IPS-20b (cell line): ENCODE measurements around the gene RAD51B.
A peak's percentile ranks its signal among the peaks of the same experiment; 100 is the strongest.

Experiments used
- H3K27ac ChIP-seq: one replicate; pipeline ENCODE4 v1.5.1; 2013; ENCODE audit warnings: low read length
- H3K27me3 ChIP-seq: 2 replicates; pipeline ENCODE4 v1.6.1; 2013; ENCODE audit warnings: mild to moderate bottlenecking, low read length, inconsistent platforms; ENCODE audit not compliant: insufficient read depth
- H3K36me3 ChIP-seq: 2 replicates; pipeline ENCODE4 v1.6.1; 2013; ENCODE audit warnings: low read depth, mild to moderate bottlenecking, inconsistent platforms, low read length, moderate library complexity; ENCODE audit not compliant: insufficient read depth
- H3K4me1 ChIP-seq: 2 replicates; pipeline ENCODE4 v1.6.1; 2013; ENCODE audit warnings: mild to moderate bottlenecking, control low read depth, inconsistent platforms, low read length, moderate library complexity; ENCODE audit not compliant: insufficient read depth
- H3K4me3 ChIP-seq: 2 replicates; pipeline ENCODE4 v1.5.1; 2013; ENCODE audit warnings: mild to moderate bottlenecking, low read length, inconsistent platforms
- H3K9ac ChIP-seq: 2 replicates; pipeline ENCODE4 v1.6.1; 2013; ENCODE audit warnings: low read depth, mild to moderate bottlenecking, inconsistent platforms, low read length, moderate library complexity
- H3K9me3 ChIP-seq: 2 replicates; pipeline ENCODE4 v1.6.1; 2013; ENCODE audit warnings: mild to moderate bottlenecking, low read depth, low read length, inconsistent platforms; ENCODE audit not compliant: insufficient read depth

The RAD51B gene

DNA sequence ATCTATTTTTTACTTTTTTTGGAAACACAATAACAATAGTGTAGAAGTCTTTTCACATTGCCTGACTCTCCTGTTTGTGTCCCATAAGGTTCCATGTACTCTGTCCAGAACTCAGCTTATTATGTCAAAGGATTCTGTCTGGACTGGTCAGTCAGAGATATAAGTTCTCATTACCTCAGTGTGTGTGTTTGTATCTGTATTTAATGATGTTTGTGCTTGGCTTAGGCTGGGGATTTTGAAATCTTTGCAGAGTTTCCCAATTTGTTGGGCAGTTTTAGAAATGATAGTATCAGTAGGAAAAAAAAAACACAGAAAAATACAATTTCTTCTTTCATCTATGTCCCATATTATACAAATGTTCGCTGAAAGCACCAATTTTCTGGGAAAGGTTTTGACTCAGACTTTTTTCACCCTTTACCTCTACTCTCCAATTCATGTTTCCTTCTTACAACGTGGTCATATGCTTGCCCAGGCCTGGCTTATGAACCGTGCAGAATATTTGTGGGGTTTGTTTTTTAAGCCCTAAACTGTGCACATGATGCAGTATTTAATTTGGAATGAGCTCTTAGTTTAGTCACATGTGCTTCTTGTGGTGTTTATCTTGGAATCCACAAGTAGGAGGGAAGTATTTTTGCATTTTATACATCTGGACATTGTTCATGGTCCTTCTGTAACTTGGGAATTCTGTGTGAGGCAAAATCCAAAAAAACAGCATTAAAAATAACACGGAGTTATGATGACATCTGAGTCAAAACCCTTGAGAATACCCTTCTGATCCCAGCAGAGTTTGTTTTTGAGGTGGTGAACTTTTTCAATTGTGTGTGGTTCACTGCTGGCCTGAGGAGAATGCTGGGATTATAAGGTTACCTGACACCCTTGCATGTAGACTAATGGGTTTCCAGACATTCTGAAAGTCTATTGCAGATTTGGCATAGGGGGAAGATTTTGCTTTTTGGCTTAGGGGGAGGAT, 121.2 kb downstream of the RAD51B start:
- no peaks in the 10 kb centered on the region for H3K9me3 ChIP-seq
- no peaks in the 10 kb centered on the region for H3K36me3 ChIP-seq
- H3K9ac ChIP-seq = peak overlapping the region; percentile 25; the same call in 1 of the 2 replicates
- H3K27ac ChIP-seq = no peak overlapping the region
- H3K4me3 ChIP-seq = no peak overlapping the region
- H3K4me1 ChIP-seq = peaks cover 49% of the 10 kb centered on the region
- H3K27me3 ChIP-seq = no peaks in the 10 kb centered on the region

DNA sequence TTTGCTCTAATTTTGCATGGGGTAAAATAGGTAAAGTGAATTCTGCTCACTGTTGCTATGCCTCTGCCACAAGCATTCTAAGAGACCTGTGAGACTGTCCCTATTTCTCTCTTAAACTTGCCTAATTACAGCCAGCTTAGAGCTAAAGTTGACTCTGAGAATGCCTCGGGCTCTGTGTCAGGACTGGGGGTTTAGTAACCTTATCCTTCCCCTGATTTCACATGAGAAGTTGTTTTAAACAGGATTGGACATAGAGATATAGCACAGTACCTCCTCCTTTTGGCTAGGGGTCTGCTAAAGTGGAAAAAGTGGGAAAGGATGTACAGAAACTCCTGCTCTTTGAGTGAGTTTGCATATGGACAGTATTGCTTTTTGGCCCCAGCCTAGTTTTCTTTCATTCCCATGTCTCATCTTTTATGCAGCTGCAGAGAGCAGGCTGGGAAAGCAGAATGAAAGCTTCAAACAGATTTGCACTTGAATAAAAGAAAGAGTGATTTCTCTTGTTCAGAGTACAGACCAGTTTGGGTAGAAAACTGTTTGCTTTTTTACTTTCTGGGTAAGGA, 122.0 kb downstream of the RAD51B start:
- Histone ChIP-seq H3K36me3 (no peaks in the 10 kb centered on the region), H3K4me1 (peaks cover 49% of the 10 kb centered on the region), H3K27me3 (no peaks in the 10 kb centered on the region), H3K4me3 (no peak overlapping the region), H3K9ac (peak overlapping the region; percentile 25; the same call in 1 of the 2 replicates), H3K27ac (no peak overlapping the region), H3K9me3 (no peaks in the 10 kb centered on the region)

DNA sequence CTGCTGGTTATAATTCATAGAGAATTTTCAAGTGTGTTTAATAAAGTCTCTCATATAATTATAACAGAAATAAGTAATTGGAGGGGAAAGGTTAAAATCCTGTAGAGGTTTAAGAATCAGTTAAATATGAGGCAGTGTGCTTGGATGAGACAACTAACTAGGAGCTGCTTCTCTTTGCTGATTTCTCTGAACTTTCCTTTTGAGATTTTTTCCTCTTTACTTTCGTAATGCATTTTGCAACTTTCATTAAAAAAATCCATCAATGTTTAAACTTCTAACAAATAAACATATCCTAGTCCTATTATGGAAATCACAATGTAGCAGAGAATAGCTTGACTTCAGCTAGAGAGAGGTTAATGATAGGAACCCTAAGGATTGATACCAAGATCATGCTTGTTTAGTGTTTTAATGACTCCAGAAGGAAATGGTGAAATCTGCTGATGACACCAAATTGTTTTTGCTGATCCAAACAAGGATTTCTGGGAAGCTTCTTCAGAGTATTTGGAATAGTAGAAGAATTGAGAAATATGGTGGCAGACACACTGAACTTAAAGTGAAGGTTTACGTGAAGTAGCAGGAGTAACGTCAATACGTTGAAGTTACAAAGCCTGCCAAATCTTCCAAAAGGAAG, 122.6 kb downstream of the RAD51B start:
- Histone ChIP-seq H3K4me3 (no peak overlapping the region), H3K36me3 (no peaks in the 10 kb centered on the region), H3K9me3 (no peaks in the 10 kb centered on the region), H3K27ac (no peak overlapping the region), H3K4me1 (peaks cover 47% of the 10 kb centered on the region), H3K9ac (peak overlapping the region; percentile 25; the same call in 1 of the 2 replicates), H3K27me3 (no peaks in the 10 kb centered on the region)

DNA sequence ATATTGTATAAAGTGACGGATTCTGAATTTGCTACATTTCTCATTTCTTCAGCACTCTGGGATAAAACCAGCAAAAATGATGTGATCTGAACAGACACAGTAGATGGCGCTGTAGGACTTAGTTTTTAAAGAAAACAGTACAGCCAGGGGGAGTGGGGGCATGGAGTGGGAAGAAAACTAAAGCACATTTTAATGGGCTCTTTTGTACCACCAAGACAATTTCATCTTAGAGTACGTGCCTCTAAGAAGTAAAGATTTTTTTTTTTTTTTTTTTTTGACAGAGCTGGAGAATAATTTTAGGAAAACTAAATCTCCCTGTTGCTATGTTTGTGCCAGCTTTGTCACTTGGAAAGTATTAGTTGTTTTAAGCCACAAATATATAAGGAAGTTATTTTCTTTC, 124.4 kb downstream of the RAD51B start:
- no peak overlapping the region for H3K27ac ChIP-seq
- H3K9ac ChIP-seq = peak overlapping the region; percentile 10; the same call in 1 of the 2 replicates
- H3K4me3 ChIP-seq = no peak overlapping the region

DNA sequence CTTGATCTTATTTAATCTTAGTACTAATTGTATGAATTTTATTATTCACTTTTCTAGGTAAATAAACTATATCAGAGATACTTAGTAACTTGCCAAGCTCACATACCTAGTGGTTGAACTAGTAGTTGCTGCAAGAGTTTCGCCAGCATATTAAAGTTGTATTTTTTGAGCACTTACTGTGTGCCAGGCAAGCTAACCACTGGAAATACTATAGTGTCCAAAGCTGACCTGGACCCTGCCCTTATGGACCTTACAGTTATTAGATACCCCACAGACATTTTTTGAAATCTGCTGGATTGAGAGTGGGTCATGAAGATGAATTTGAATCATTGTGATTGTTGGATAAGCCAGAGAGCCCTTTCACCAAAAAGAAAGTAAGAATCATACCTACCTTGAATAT, 125.0 kb downstream of the RAD51B start:
- Histone ChIP-seq H3K4me3 (no peak overlapping the region), H3K27ac (no peak overlapping the region), H3K36me3 (no peaks in the 10 kb centered on the region), H3K9ac (peak overlapping the region; percentile 10; the same call in 1 of the 2 replicates), H3K27me3 (no peaks in the 10 kb centered on the region), H3K9me3 (peaks cover 7% of the 10 kb centered on the region), H3K4me1 (peaks cover 23% of the 10 kb centered on the region)

More for the DNA sequence above, 124.4 kb downstream of the RAD51B start:
- Histone ChIP-seq H3K4me1 (peaks cover 30% of the 10 kb centered on the region), H3K27me3 (no peaks in the 10 kb centered on the region), H3K9me3 (peaks cover under 1% of the 10 kb centered on the region; the same call in 1 of the 2 replicates), H3K36me3 (no peaks in the 10 kb centered on the region)

DNA sequence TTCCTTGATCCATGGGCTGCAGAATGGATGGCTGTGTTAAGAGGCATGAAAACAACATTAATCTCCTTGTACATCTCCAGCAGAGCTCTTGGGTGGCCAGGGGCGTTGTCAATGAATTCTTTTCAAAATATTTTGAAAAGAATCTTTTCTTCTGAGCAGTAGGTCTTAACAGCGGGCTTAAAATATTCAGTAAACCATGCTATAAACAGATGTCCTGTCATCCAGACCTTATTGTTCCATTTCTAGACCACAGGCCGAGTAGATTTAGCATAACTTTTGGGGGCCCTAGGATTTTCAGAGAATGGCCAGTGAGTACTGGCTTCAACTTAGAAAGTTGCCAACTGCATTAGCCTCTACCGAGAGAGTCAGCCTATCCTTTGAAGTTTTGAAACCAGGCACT, 130.2 kb downstream of the RAD51B start:
- no peak overlapping the region for H3K27ac ChIP-seq
- no peak overlapping the region for H3K4me3 ChIP-seq
- no peaks in the 10 kb centered on the region for H3K36me3 ChIP-seq

DNA sequence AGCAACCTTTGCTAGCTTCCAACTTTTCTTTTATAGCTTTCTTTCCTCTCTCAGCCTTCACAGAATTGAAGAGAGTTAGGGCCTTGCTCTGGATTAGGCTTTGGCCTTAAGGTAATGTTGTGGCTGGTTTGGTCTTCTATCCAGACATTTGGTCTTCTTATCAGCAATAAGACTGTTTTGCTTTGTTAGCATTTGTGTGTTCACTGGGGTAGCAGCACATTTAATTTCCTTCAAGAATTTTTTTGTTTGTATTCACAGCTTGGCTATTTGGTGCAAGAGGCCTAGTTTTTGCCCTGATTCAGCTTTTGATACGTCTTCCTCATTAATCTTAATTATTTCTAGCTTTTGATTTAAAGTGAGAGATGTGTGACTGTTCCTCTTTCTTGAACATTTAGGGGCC, 130.8 kb downstream of the RAD51B start:
- H3K9ac ChIP-seq = no peak overlapping the region
- H3K27ac ChIP-seq = no peak overlapping the region
- no peak overlapping the region for H3K4me3 ChIP-seq
- peaks cover 13% of the 10 kb centered on the region for H3K9me3 ChIP-seq
- no peaks in the 10 kb centered on the region for H3K4me1 ChIP-seq
- no peaks in the 10 kb centered on the region for H3K27me3 ChIP-seq
- H3K36me3 ChIP-seq = no peaks in the 10 kb centered on the region

More for the DNA sequence above, 130.2 kb downstream of the RAD51B start:
- H3K27me3 ChIP-seq = no peaks in the 10 kb centered on the region
- peaks cover 13% of the 10 kb centered on the region for H3K9me3 ChIP-seq
- H3K4me1 ChIP-seq = no peaks in the 10 kb centered on the region
- no peak overlapping the region for H3K9ac ChIP-seq

DNA sequence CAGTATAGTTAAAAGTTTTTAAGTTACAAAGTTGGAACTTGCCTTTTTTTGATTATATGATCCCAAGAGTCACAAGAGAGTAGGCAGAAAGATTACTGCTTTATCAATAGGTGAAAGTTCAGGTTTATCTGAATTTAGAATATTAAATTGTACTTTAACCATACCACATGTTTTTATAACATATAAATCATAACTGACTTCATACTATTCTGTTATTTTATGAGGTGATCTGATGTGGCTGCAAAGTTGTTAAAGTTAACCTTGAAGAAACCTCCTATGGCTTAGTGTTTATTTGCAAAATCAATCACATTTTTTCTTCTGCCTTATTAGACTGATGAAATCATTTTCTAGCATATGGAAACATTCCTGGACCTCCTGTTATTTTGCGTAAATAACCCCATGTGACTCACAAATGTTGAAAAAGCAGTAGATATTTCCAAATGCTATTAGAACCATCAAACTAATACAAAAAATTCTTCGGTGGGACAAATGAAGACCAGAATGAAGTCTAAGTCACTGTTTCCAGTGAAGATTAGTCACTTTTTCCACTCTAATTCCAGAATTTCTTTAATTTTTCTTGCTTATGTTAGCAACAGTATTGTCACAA, 132.1 kb downstream of the RAD51B start:
- H3K4me1 ChIP-seq = no peaks in the 10 kb centered on the region
- H3K36me3 ChIP-seq = no peaks in the 10 kb centered on the region
- peaks cover 13% of the 10 kb centered on the region for H3K9me3 ChIP-seq
- H3K27ac ChIP-seq = no peak overlapping the region
- H3K4me3 ChIP-seq = no peak overlapping the region
- no peak overlapping the region for H3K9ac ChIP-seq
- no peaks in the 10 kb centered on the region for H3K27me3 ChIP-seq

DNA sequence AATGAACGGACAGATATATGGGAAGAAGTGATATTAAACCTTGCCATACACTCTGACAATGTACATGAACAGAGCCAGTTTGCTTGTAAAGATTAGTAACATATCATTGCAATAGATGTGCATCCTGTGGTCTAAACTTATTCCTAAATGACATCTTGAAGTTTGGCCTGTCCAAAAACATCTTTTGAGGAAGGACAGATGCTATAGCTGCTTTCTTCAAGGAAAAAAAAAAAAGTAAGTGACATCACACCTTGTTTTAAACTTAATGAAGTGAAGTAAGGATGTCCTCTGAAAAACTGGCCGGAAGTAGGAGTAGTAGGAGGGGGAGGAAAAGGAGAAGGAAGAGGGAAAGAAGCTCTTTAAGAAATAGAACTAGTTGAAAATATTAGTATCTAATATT, 132.8 kb downstream of the RAD51B start:
- H3K27me3 ChIP-seq = no peaks in the 10 kb centered on the region
- H3K27ac ChIP-seq = no peak overlapping the region
- H3K4me1 ChIP-seq = no peaks in the 10 kb centered on the region
- H3K9ac ChIP-seq = no peak overlapping the region
- H3K4me3 ChIP-seq = no peak overlapping the region
- no peaks in the 10 kb centered on the region for H3K36me3 ChIP-seq
- H3K9me3 ChIP-seq = peaks cover 13% of the 10 kb centered on the region

DNA sequence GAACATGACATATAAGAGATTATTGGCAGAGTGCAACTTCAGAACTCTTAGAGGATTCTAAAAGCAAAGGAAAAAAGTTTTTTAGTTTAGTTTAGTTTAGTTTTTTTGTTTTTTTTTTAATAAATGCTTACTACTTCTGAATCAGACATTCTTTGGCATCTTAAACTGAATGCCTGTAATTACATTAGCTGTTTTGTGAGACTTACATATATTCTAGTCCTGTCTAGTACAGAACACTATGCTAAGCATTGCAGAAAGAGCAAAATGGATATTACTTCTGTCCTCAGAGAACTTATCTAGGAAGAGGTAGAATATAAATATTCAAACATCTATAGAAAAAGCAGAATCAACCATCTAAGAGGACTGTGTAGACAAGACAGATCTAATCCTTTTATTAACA, 133.2 kb downstream of the RAD51B start:
- Histone ChIP-seq H3K36me3 (no peaks in the 10 kb centered on the region), H3K4me3 (no peak overlapping the region), H3K27ac (no peak overlapping the region), H3K9me3 (peaks cover 13% of the 10 kb centered on the region), H3K9ac (no peak overlapping the region), H3K27me3 (no peaks in the 10 kb centered on the region), H3K4me1 (no peaks in the 10 kb centered on the region)

DNA sequence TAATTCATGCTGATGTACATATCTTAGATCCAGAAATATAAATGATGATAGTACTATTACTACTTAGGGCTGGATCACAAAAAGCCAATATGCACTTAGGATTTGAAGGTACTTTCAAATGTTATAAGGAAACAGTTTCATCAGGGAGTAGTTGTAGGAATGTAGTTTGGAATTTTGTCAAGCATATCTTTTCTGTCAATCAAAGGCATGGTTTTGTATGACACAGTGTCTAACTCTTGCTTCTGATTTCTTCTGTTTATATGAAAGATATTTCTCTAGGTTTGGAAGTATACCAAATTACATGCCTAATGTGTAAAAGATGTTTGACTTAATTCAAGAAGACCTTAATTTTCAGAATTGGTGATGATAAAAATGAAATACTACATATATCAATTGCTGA, 135.7 kb downstream of the RAD51B start:
- Histone ChIP-seq H3K36me3 (no peaks in the 10 kb centered on the region), H3K9me3 (no peaks in the 10 kb centered on the region), H3K9ac (no peak overlapping the region), H3K4me1 (no peaks in the 10 kb centered on the region), H3K27me3 (no peaks in the 10 kb centered on the region), H3K27ac (no peak overlapping the region), H3K4me3 (no peak overlapping the region)
